Omental fat pad (tissue), 4 donors: ENCODE data around the gene CMIP. TPM values are rescaled to one million over a fixed set of nuclear protein-coding genes. Genes with fewer than 3 reads are reported as not detected.

Experiments
- ATAC-seq: fragments of 150-250 bp; one replicate; pipeline ENCODE4 v1.9.1; 2016; ENCODE audit warnings: mild to moderate bottlenecking, moderate library complexity; ENCODE audit not compliant: low FRiP score
- DNase-seq: peaks from one replicate; pipeline ENCODE4 v3.0.0-alpha.2; 2019; ENCODE audit warnings: low spot score
- total RNA-seq, 4 donors: library from RNA; depleted of rRNA; stranded (reverse); fragments of >200 nt; gene quantifications; one replicate each; pipeline ENCODE4 v1.1.0, GENCODE V29; 2016
- TF ChIP-seq, protein P1 (sequence below), 3 donors: fragments of 450-650 bp; IDR thresholded peaks; one replicate each; pipeline ENCODE4 v1.5.1; 2016 to 2017; ENCODE audit warnings: antibody characterized with exemption in 3 of 3, mild to moderate bottlenecking in 3 of 3, moderate library complexity in 2 of 3

Gene CMIP
- total RNA-seq, 4 donors from 2014 or later: 15.8 to 52.8 (median 32.0) TPM

- no peak for DNase-seq
- no peak for ATAC-seq
- TF ChIP-seq, protein P1, sequence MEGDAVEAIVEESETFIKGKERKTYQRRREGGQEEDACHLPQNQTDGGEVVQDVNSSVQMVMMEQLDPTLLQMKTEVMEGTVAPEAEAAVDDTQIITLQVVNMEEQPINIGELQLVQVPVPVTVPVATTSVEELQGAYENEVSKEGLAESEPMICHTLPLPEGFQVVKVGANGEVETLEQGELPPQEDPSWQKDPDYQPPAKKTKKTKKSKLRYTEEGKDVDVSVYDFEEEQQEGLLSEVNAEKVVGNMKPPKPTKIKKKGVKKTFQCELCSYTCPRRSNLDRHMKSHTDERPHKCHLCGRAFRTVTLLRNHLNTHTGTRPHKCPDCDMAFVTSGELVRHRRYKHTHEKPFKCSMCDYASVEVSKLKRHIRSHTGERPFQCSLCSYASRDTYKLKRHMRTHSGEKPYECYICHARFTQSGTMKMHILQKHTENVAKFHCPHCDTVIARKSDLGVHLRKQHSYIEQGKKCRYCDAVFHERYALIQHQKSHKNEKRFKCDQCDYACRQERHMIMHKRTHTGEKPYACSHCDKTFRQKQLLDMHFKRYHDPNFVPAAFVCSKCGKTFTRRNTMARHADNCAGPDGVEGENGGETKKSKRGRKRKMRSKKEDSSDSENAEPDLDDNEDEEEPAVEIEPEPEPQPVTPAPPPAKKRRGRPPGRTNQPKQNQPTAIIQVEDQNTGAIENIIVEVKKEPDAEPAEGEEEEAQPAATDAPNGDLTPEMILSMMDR (IDR thresholded peaks at IDR 0.05): no peak
Measured at GRCh38 chr16:81552743-81553079, 108.1 kb downstream of the CMIP start.

GRCh38 chr16:81553080-81553813, 108.6 kb downstream of the CMIP start:
- TF ChIP-seq, protein P1 (IDR thresholded peaks at IDR 0.05): no peak
- DNase-seq (no peak), ATAC-seq (peak; percentile 35)

- no peak for ATAC-seq
- no peak for DNase-seq
- TF ChIP-seq, protein P1 (IDR thresholded peaks at IDR 0.05): no peak
Measured at GRCh38 chr16:81553814-81554675, 109.4 kb downstream of the CMIP start.

- TF ChIP-seq, protein P1 (IDR thresholded peaks at IDR 0.05): no peak
- no peak for ATAC-seq
- no peak for DNase-seq
Measured at GRCh38 chr16:81554979-81555378, 110.4 kb downstream of the CMIP start.

DNA sequence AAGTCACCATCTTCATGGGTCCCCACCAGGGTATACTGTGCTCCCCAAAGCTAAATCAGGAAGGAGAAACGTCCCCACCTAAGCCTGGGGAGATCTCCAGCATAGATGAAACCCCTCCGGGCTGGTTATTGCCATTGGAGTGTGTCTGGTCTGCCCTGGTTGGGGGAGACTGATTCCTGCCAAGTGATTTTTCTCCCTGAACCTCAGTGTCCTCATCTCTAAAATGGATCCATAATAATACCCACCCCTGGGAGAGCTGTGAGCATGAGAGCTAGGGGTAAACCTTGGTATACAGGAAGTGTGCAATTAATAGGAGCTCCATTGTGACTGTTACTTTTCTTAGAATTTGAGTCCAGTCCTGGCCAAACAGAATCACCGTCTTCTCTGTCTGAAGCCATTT, 111.1 kb downstream of the CMIP start:
- TF ChIP-seq, protein P1 (IDR thresholded peaks at IDR 0.05): no peak
- ATAC-seq: no peak
- DNase-seq: no peak

DNA sequence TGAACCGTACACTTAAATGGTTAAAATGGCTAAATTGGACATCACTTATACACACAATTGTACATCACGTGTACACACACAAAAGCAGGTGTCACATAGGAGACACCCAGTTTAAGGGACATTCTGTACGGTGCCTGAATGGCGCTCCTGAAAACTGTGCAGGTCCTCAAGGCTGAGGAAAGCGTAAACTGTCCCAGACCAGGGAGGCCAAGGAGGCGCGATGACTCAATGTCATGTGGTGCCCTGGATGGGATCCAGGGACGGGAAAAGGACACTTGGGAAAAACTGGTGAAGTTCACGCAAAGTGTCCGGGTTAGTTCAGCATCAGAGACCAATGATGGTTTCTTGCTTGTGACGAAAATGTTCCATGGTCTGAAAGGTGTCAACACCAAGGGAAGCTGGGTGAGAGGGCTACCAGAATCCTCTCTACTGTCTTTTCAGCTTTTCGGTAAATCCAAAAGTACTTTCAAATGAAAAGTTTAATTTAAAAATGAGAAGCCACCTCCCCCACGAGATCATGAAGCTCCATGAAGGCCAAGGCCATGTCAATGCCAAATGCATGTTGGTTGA, 112.2 kb downstream of the CMIP start:
- TF ChIP-seq, protein P1 (IDR thresholded peaks at IDR 0.05): no peak
- DNase-seq: no peak
- no peak for ATAC-seq
